GM23338 (cell line): ENCODE measurements around the gene KIAA0753. TPM values are rescaled to one million over a fixed set of nuclear protein-coding genes. Genes with fewer than 3 reads are reported as not detected.

Experiments
- ATAC-seq: fragments of 200-7000 bp; cut with Tn5 transposase; 3 replicates; pipeline ENCODE4 v1.9.1; 2020
- DNase-seq: peaks from one replicate; pipeline ENCODE4 v3.0.0-alpha.2; 2015; ENCODE audit warnings: low spot score
- H2AFZ ChIP-seq: fragments of 200-600 bp; sonication (generic); 2 replicates; pipeline ENCODE4 v1.8.0; 2016; ENCODE audit warnings: antibody characterized with exemption, mild to moderate bottlenecking, moderate library complexity
- H3F3A ChIP-seq: fragments of 200-600 bp; sonication (generic); replicated peaks from 2 replicates; pipeline ENCODE4 v1.8.0; 2017; ENCODE audit warnings: antibody characterized with exemption, mixed run types, low read depth
- H3K27ac ChIP-seq: fragments of 200-600 bp; sonication (generic); 2 replicates; pipeline ENCODE4 v1.6.1; 2016; ENCODE audit warnings: low read depth
- H3K27me3 ChIP-seq: fragments of 200-600 bp; sonication (generic); 2 replicates; pipeline ENCODE4 v1.8.0; 2016; ENCODE audit warnings: mild to moderate bottlenecking, mixed run types, moderate library complexity; ENCODE audit not compliant: insufficient read depth
- H3K36me3 ChIP-seq: fragments of 200-600 bp; sonication (generic); 2 replicates; pipeline ENCODE4 v1.8.0; 2016; ENCODE audit warnings: mild to moderate bottlenecking; ENCODE audit not compliant: insufficient read depth
- H3K4me1 ChIP-seq: fragments of 200-600 bp; sonication (generic); 2 replicates; pipeline ENCODE4 v1.8.0; 2016; ENCODE audit warnings: mild to moderate bottlenecking, moderate library complexity; ENCODE audit not compliant: insufficient read depth
- H3K4me2 ChIP-seq: fragments of 200-600 bp; sonication (generic); 2 replicates; pipeline ENCODE4 v1.7.1; 2017; ENCODE audit warnings: mixed run types
- H3K4me3 ChIP-seq: fragments of 200-600 bp; sonication (generic); 2 replicates; pipeline ENCODE4 v1.6.1; 2016; ENCODE audit warnings: mixed run types
- H3K79me2 ChIP-seq: fragments of 200-600 bp; sonication (generic); replicated peaks from 2 replicates; pipeline ENCODE4 v1.8.0; 2017; ENCODE audit warnings: mild to moderate bottlenecking; ENCODE audit not compliant: insufficient read depth
- H3K9me2 ChIP-seq: fragments of 200-600 bp; sonication (generic); 2 replicates; pipeline ENCODE4 v1.8.0; 2017; ENCODE audit not compliant: insufficient read depth
- H4K20me1 ChIP-seq: fragments of 200-600 bp; sonication (generic); replicated peaks from 2 replicates; pipeline ENCODE4 v1.8.0; 2017; ENCODE audit warnings: mild to moderate bottlenecking; ENCODE audit not compliant: insufficient read depth
- H3K27ac Mint-ChIP-seq: 2 replicates; pipeline ENCODE4 v1.8.0; 2020; ENCODE audit warnings: inconsistent platforms, mild to moderate bottlenecking, moderate library complexity, mixed read lengths
- H3K27me3 Mint-ChIP-seq: 3 replicates; pipeline ENCODE4 v1.8.0; 2022; ENCODE audit warnings: low read depth, mild to moderate bottlenecking, moderate library complexity, mixed read lengths, inconsistent platforms; ENCODE audit not compliant: insufficient read depth, poor library complexity
- H3K36me3 Mint-ChIP-seq: 3 replicates; pipeline ENCODE4 v1.8.0; 2021; ENCODE audit warnings: low read depth, mild to moderate bottlenecking, inconsistent platforms, moderate library complexity, mixed read lengths
- H3K4me1 Mint-ChIP-seq: 3 replicates; pipeline ENCODE4 v1.8.0; 2020; ENCODE audit warnings: mild to moderate bottlenecking, inconsistent platforms, mixed read lengths
- H3K4me3 Mint-ChIP-seq: 3 replicates; pipeline ENCODE4 v1.8.0; 2021; ENCODE audit warnings: moderate library complexity, mild to moderate bottlenecking, inconsistent platforms, mixed read lengths
- H3K9me3 Mint-ChIP-seq: 3 replicates; pipeline ENCODE4 v1.8.0; 2020; ENCODE audit warnings: moderate library complexity, mild to moderate bottlenecking, inconsistent platforms, mixed read lengths
- CREB1 ChIP-seq: fragments of 250-450 bp; sonication (Bioruptor Pico); IDR thresholded peaks from 2 replicates; pipeline ENCODE4 v1.5.0; 2020; ENCODE audit warnings: low read depth, mild to moderate bottlenecking, moderate library complexity
- CTCF ChIP-seq, 2 experiments: fragments of 200-600 bp in 1 of 2; sonication (generic) in 1 of 2; conservative IDR thresholded peaks; 2 replicates each; pipeline versions ENCODE4 v1.5.1 to v1.6.1; 2016 to 2017; ENCODE audit warnings: antibody characterized with exemption in 2 of 2, low read depth in 2 of 2, mild to moderate bottlenecking in 2 of 2, moderate library complexity in 1 of 2
- EZH2 ChIP-seq: fragments of 200-600 bp; sonication (generic); IDR thresholded peaks from one replicate; pipeline ENCODE4 v1.8.0; 2017; ENCODE audit warnings: antibody characterized with exemption, mild to moderate bottlenecking, low read depth; ENCODE audit not compliant: unreplicated experiment
- EZH2phosphoT487 ChIP-seq: fragments of 200-600 bp; sonication (generic); IDR thresholded peaks from one replicate; pipeline ENCODE4 v1.8.1; 2018; ENCODE audit warnings: antibody characterized with exemption; ENCODE audit not compliant: unreplicated experiment
- JUNB ChIP-seq: IDR thresholded peaks from one replicate; pipeline ENCODE4 v1.6.1; 2016; ENCODE audit warnings: antibody characterized with exemption; ENCODE audit not compliant: unreplicated experiment
- NANOG ChIP-seq: IDR thresholded peaks from 2 replicates; pipeline ENCODE4 v1.6.1; 2016; ENCODE audit warnings: antibody characterized with exemption, borderline replicate concordance
- POLR2AphosphoS5 ChIP-seq: IDR thresholded peaks from 2 replicates; pipeline ENCODE4 v1.6.1; 2016; ENCODE audit warnings: antibody characterized with exemption, low read depth
- STAT1 ChIP-seq: IDR thresholded peaks from one replicate; pipeline ENCODE4 v1.6.1; 2016; ENCODE audit warnings: antibody characterized with exemption; ENCODE audit not compliant: unreplicated experiment
- ZNF331 ChIP-seq: fragments of 250-450 bp; sonication (Bioruptor Pico); IDR thresholded peaks from 2 replicates; pipeline ENCODE4 v1.5.0; 2020; ENCODE audit warnings: low read depth, mild to moderate bottlenecking, moderate library complexity
- polyA plus RNA-seq: library from polyadenylated mRNA; unstranded; fragments of >200 nt; fragmentation: Nextera tagmentation; extraction: Ambion mirVana; gene quantifications from 2 replicates; pipeline ENCODE4 v1.2.1, GENCODE V29; 2016
- total RNA-seq: library from RNA; depleted of rRNA; stranded (reverse); fragments of >200 nt; shearing (Covaris generic); gene quantifications from 2 replicates; pipeline ENCODE4 v1.2.3, GENCODE V29; 2014
- TF ChIP-seq, protein P1 (sequence below): IDR thresholded peaks from one replicate; pipeline ENCODE4 v1.6.1; 2018; ENCODE audit warnings: antibody characterized with exemption; ENCODE audit not compliant: unreplicated experiment
- TF ChIP-seq, protein P2 (sequence below): IDR thresholded peaks from 2 replicates; pipeline ENCODE4 v1.6.1; 2016; ENCODE audit warnings: antibody characterized with exemption

Gene KIAA0753
- total and polyA plus RNA-seq, 2 experiments from 2014 or later, result 6.0 to 27.8 TPM

DNA sequence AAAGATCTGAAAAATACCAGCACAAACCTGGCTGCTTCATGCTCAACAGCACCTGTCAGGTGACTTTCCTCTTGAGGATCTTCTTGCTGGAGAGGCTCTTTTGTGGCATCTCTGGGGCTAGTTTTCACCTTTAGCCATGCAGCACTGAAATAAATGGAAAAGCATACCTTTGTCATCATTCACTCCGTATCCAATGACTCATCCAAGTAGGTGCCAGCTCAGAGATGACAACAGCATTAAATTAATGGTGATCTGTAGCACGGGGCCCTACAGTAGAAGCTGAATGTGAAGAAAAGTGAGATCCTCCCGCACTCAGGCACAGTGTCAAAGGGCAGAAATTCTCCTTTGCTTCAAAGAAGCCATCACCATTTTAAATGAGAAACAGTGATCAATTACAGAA is 32.2 kb downstream of the KIAA0753 start:
- H3K79me2 ChIP-seq, result no peaks in the 10 kb centered on the region
- ATAC-seq, result no peak
- H3K4me1 ChIP-seq, result no peaks in the 10 kb centered on the region
- H2AFZ ChIP-seq, result no peak overlapping the region
- peaks cover 7% of the 10 kb centered on the region for H4K20me1 ChIP-seq
- no peaks in the 10 kb centered on the region for H3K27me3 ChIP-seq
- no peaks in the 10 kb centered on the region for H3K9me2 ChIP-seq
- H3K27me3 Mint-ChIP-seq, result no peaks in the 10 kb centered on the region
- H3K4me2 ChIP-seq, result no peak overlapping the region
- no peak for TF ChIP-seq CTCF (conservative IDR thresholded peaks at IDR 0.05; ENCODE audit: low read depth in 2 of 2)
- TF ChIP-seq POLR2AphosphoS5, result no peak
- TF ChIP-seq JUNB, result no peak
- no peak for TF ChIP-seq EZH2phosphoT487
- TF ChIP-seq EZH2, result no peak
- TF ChIP-seq, protein P1, sequence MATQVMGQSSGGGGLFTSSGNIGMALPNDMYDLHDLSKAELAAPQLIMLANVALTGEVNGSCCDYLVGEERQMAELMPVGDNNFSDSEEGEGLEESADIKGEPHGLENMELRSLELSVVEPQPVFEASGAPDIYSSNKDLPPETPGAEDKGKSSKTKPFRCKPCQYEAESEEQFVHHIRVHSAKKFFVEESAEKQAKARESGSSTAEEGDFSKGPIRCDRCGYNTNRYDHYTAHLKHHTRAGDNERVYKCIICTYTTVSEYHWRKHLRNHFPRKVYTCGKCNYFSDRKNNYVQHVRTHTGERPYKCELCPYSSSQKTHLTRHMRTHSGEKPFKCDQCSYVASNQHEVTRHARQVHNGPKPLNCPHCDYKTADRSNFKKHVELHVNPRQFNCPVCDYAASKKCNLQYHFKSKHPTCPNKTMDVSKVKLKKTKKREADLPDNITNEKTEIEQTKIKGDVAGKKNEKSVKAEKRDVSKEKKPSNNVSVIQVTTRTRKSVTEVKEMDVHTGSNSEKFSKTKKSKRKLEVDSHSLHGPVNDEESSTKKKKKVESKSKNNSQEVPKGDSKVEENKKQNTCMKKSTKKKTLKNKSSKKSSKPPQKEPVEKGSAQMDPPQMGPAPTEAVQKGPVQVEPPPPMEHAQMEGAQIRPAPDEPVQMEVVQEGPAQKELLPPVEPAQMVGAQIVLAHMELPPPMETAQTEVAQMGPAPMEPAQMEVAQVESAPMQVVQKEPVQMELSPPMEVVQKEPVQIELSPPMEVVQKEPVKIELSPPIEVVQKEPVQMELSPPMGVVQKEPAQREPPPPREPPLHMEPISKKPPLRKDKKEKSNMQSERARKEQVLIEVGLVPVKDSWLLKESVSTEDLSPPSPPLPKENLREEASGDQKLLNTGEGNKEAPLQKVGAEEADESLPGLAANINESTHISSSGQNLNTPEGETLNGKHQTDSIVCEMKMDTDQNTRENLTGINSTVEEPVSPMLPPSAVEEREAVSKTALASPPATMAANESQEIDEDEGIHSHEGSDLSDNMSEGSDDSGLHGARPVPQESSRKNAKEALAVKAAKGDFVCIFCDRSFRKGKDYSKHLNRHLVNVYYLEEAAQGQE, result no peak
- TF ChIP-seq, protein P2, sequence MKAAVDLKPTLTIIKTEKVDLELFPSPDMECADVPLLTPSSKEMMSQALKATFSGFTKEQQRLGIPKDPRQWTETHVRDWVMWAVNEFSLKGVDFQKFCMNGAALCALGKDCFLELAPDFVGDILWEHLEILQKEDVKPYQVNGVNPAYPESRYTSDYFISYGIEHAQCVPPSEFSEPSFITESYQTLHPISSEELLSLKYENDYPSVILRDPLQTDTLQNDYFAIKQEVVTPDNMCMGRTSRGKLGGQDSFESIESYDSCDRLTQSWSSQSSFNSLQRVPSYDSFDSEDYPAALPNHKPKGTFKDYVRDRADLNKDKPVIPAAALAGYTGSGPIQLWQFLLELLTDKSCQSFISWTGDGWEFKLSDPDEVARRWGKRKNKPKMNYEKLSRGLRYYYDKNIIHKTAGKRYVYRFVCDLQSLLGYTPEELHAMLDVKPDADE, result no peak
- TF ChIP-seq ZNF331 (CRISPR knock-in tag), result no peak
- no peak for TF ChIP-seq CREB1 (CRISPR knock-in tag)
- TF ChIP-seq NANOG, result no peak
- TF ChIP-seq STAT1, result no peak
- H3K36me3 Mint-ChIP-seq, result peaks cover 57% of the 10 kb centered on the region
- no peak overlapping the region for H3K27ac Mint-ChIP-seq
- peaks cover 37% of the 10 kb centered on the region for H3K36me3 ChIP-seq
- no peak overlapping the region for H3K4me3 Mint-ChIP-seq
- no peak overlapping the region for H3K27ac ChIP-seq
- H3K4me3 ChIP-seq, result no peak overlapping the region
- H3K4me1 Mint-ChIP-seq, result no peaks in the 10 kb centered on the region
- no peaks in the 10 kb centered on the region for H3F3A ChIP-seq
- no peaks in the 10 kb centered on the region for H3K9me3 Mint-ChIP-seq
- DNase-seq, result no peak
